GM23338 (cell line): Measurements from ENCODE around the gene UNC45A. TPM values are rescaled to one million over a fixed set of nuclear protein-coding genes. Genes with fewer than 3 reads are reported as not detected.

Experiments used
- ATAC-seq: fragments of 200-7000 bp; cut with Tn5 transposase; 3 replicates; pipeline ENCODE4 v1.9.1; 2020
- DNase-seq: peaks from one replicate; pipeline ENCODE4 v3.0.0-alpha.2; 2015; ENCODE audit warnings: low spot score
- H2AFZ ChIP-seq: fragments of 200-600 bp; sonication (generic); 2 replicates; pipeline ENCODE4 v1.8.0; 2016; ENCODE audit warnings: antibody characterized with exemption, mild to moderate bottlenecking, moderate library complexity
- H3F3A ChIP-seq: fragments of 200-600 bp; sonication (generic); replicated peaks from 2 replicates; pipeline ENCODE4 v1.8.0; 2017; ENCODE audit warnings: antibody characterized with exemption, mixed run types, low read depth
- H3K27ac ChIP-seq: fragments of 200-600 bp; sonication (generic); 2 replicates; pipeline ENCODE4 v1.6.1; 2016; ENCODE audit warnings: low read depth
- H3K27me3 ChIP-seq: fragments of 200-600 bp; sonication (generic); 2 replicates; pipeline ENCODE4 v1.8.0; 2016; ENCODE audit warnings: mild to moderate bottlenecking, mixed run types, moderate library complexity; ENCODE audit not compliant: insufficient read depth
- H3K36me3 ChIP-seq: fragments of 200-600 bp; sonication (generic); 2 replicates; pipeline ENCODE4 v1.8.0; 2016; ENCODE audit warnings: mild to moderate bottlenecking; ENCODE audit not compliant: insufficient read depth
- H3K4me1 ChIP-seq: fragments of 200-600 bp; sonication (generic); 2 replicates; pipeline ENCODE4 v1.8.0; 2016; ENCODE audit warnings: mild to moderate bottlenecking, moderate library complexity; ENCODE audit not compliant: insufficient read depth
- H3K4me2 ChIP-seq: fragments of 200-600 bp; sonication (generic); 2 replicates; pipeline ENCODE4 v1.7.1; 2017; ENCODE audit warnings: mixed run types
- H3K4me3 ChIP-seq: fragments of 200-600 bp; sonication (generic); 2 replicates; pipeline ENCODE4 v1.6.1; 2016; ENCODE audit warnings: mixed run types
- H3K79me2 ChIP-seq: fragments of 200-600 bp; sonication (generic); replicated peaks from 2 replicates; pipeline ENCODE4 v1.8.0; 2017; ENCODE audit warnings: mild to moderate bottlenecking; ENCODE audit not compliant: insufficient read depth
- H3K9me2 ChIP-seq: fragments of 200-600 bp; sonication (generic); 2 replicates; pipeline ENCODE4 v1.8.0; 2017; ENCODE audit not compliant: insufficient read depth
- H4K20me1 ChIP-seq: fragments of 200-600 bp; sonication (generic); replicated peaks from 2 replicates; pipeline ENCODE4 v1.8.0; 2017; ENCODE audit warnings: mild to moderate bottlenecking; ENCODE audit not compliant: insufficient read depth
- H3K27ac Mint-ChIP-seq: 2 replicates; pipeline ENCODE4 v1.8.0; 2020; ENCODE audit warnings: inconsistent platforms, mild to moderate bottlenecking, moderate library complexity, mixed read lengths
- H3K27me3 Mint-ChIP-seq: 3 replicates; pipeline ENCODE4 v1.8.0; 2022; ENCODE audit warnings: low read depth, mild to moderate bottlenecking, moderate library complexity, mixed read lengths, inconsistent platforms; ENCODE audit not compliant: insufficient read depth, poor library complexity
- H3K36me3 Mint-ChIP-seq: 3 replicates; pipeline ENCODE4 v1.8.0; 2021; ENCODE audit warnings: low read depth, mild to moderate bottlenecking, inconsistent platforms, moderate library complexity, mixed read lengths
- H3K4me1 Mint-ChIP-seq: 3 replicates; pipeline ENCODE4 v1.8.0; 2020; ENCODE audit warnings: mild to moderate bottlenecking, inconsistent platforms, mixed read lengths
- H3K4me3 Mint-ChIP-seq: 3 replicates; pipeline ENCODE4 v1.8.0; 2021; ENCODE audit warnings: moderate library complexity, mild to moderate bottlenecking, inconsistent platforms, mixed read lengths
- H3K9me3 Mint-ChIP-seq: 3 replicates; pipeline ENCODE4 v1.8.0; 2020; ENCODE audit warnings: moderate library complexity, mild to moderate bottlenecking, inconsistent platforms, mixed read lengths
- CREB1 ChIP-seq: fragments of 250-450 bp; sonication (Bioruptor Pico); IDR thresholded peaks from 2 replicates; pipeline ENCODE4 v1.5.0; 2020; ENCODE audit warnings: low read depth, mild to moderate bottlenecking, moderate library complexity
- ZNF331 ChIP-seq: fragments of 250-450 bp; sonication (Bioruptor Pico); IDR thresholded peaks from 2 replicates; pipeline ENCODE4 v1.5.0; 2020; ENCODE audit warnings: low read depth, mild to moderate bottlenecking, moderate library complexity
- polyA plus RNA-seq: library from polyadenylated mRNA; unstranded; fragments of >200 nt; fragmentation: Nextera tagmentation; extraction: Ambion mirVana; gene quantifications from 2 replicates; pipeline ENCODE4 v1.2.1, GENCODE V29; 2016
- total RNA-seq: library from RNA; depleted of rRNA; stranded (reverse); fragments of >200 nt; shearing (Covaris generic); gene quantifications from 2 replicates; pipeline ENCODE4 v1.2.3, GENCODE V29; 2014
- TF ChIP-seq, protein P1 (sequence below), 2 experiments: fragments of 200-600 bp in 1 of 2; sonication (generic) in 1 of 2; conservative IDR thresholded peaks; 2 replicates each; pipeline versions ENCODE4 v1.5.1 to v1.6.1; 2016 to 2017; ENCODE audit warnings: antibody characterized with exemption in 2 of 2, low read depth in 2 of 2, mild to moderate bottlenecking in 2 of 2, moderate library complexity in 1 of 2
- TF ChIP-seq, protein P2 (sequence below): IDR thresholded peaks from 2 replicates; pipeline ENCODE4 v1.6.1; 2016; ENCODE audit warnings: antibody characterized with exemption

The UNC45A gene
- total and polyA plus RNA-seq, 2 experiments from 2014 or later: 40.2 to 86.8 TPM

DNA sequence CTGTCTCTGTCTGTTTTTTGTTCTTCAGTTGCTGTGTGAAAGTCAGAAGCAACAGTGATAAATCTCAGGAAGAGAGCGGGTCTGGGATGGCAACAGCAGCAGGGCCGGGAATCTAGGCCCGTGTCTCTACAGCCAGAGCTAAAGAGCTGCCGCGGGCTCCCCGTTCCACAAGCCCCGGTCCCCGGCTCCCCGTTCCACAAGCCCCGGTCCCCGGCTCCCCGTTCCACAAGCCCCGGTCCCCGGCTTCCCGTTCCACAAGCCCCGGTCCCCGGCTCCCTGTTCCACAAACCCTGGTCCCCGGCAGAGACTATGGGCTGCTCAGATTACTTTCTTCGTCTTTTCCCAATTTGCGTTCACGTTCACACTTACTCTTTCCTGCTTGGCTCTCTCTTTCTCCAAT is 39.1 kb downstream of the UNC45A start (continued):
- TF ChIP-seq, protein P1, sequence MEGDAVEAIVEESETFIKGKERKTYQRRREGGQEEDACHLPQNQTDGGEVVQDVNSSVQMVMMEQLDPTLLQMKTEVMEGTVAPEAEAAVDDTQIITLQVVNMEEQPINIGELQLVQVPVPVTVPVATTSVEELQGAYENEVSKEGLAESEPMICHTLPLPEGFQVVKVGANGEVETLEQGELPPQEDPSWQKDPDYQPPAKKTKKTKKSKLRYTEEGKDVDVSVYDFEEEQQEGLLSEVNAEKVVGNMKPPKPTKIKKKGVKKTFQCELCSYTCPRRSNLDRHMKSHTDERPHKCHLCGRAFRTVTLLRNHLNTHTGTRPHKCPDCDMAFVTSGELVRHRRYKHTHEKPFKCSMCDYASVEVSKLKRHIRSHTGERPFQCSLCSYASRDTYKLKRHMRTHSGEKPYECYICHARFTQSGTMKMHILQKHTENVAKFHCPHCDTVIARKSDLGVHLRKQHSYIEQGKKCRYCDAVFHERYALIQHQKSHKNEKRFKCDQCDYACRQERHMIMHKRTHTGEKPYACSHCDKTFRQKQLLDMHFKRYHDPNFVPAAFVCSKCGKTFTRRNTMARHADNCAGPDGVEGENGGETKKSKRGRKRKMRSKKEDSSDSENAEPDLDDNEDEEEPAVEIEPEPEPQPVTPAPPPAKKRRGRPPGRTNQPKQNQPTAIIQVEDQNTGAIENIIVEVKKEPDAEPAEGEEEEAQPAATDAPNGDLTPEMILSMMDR (conservative IDR thresholded peaks at IDR 0.05; ENCODE audit: low read depth in 2 of 2): no peak
- no peak for TF ChIP-seq ZNF331

DNA sequence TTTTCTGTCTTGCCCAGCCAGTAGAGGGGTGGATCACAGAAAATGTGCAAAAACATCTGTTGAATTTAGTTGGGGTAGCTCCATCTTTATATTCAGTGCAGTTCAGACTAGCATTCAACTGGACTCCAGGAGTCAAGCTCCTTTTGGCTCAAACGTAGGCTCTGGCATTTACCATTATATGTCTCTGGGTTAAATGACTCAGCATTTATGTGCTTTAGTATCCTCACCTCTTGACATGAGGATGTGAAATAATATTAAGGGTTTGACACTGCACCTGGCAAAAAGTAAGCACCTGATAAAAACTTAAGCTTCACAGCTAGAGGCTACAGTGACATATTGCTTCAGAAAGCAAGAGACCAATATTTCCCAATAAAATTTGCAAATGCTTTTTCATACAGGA is 44.5 kb downstream of the UNC45A start:
- no peak overlapping the region for H3K4me2 ChIP-seq
- H3K4me1 ChIP-seq: no peaks in the 10 kb centered on the region
- H3K4me3 Mint-ChIP-seq: no peak overlapping the region
- H3K27me3 Mint-ChIP-seq: no peaks in the 10 kb centered on the region
- TF ChIP-seq, protein P2, sequence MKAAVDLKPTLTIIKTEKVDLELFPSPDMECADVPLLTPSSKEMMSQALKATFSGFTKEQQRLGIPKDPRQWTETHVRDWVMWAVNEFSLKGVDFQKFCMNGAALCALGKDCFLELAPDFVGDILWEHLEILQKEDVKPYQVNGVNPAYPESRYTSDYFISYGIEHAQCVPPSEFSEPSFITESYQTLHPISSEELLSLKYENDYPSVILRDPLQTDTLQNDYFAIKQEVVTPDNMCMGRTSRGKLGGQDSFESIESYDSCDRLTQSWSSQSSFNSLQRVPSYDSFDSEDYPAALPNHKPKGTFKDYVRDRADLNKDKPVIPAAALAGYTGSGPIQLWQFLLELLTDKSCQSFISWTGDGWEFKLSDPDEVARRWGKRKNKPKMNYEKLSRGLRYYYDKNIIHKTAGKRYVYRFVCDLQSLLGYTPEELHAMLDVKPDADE: no peak
- TF ChIP-seq ZNF331 (no peak), CREB1 (CRISPR knock-in tag) (no peak)
- H3K36me3 Mint-ChIP-seq: peaks cover 97% of the 10 kb centered on the region
- DNase-seq: no peak
- H4K20me1 ChIP-seq: peaks cover 14% of the 10 kb centered on the region
- no peaks in the 10 kb centered on the region for H3K27me3 ChIP-seq
- no peak overlapping the region for H3K27ac ChIP-seq
- H3K4me3 ChIP-seq: no peak overlapping the region
- H3K79me2 ChIP-seq: peaks cover 13% of the 10 kb centered on the region
- no peaks in the 10 kb centered on the region for H3K9me2 ChIP-seq
- H3K9me3 Mint-ChIP-seq: no peaks in the 10 kb centered on the region
- no peaks in the 10 kb centered on the region for H3K4me1 Mint-ChIP-seq
- H3K27ac Mint-ChIP-seq: peak overlapping the region; percentile 84
- H2AFZ ChIP-seq: no peak overlapping the region
- ATAC-seq: no peak
- peaks cover 87% of the 10 kb centered on the region for H3K36me3 ChIP-seq
- 0 out of 2 replicates have a peak, but pooled peaks cover 4% of the 10 kb centered on the region for H3F3A ChIP-seq

DNA sequence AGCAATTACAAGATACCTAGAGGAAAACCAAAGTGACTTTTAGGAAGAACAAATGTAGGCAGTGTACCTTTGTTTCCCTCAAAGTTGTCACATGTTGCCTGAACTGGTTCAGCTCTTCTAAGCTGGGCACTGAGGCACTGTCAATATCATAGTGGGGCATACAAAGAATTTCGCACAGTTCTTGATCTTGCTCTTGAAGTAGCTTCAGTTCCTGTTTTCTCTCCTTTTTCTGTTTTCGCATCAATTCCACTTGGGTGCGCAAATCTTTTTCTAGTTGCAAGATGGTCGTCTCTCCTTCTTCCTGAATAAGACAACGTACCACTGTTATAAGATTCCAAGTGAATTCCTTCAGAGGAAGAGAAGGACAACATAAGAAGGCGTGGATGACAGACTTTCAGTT is 46.6 kb downstream of the UNC45A start:
- no peaks in the 10 kb centered on the region for H3K4me1 Mint-ChIP-seq
- Histone ChIP-seq H3K9me2 (no peaks in the 10 kb centered on the region), H3K4me3 (no peak overlapping the region), H3K4me1 (no peaks in the 10 kb centered on the region), H3K4me2 (no peak overlapping the region), H4K20me1 (peaks cover 23% of the 10 kb centered on the region), H3F3A (no peaks in the 10 kb centered on the region), H2AFZ (no peak overlapping the region), H3K27ac (no peak overlapping the region), H3K79me2 (peaks cover 34% of the 10 kb centered on the region), H3K27me3 (no peaks in the 10 kb centered on the region), H3K36me3 (peaks cover 66% of the 10 kb centered on the region)
- no peak overlapping the region for H3K27ac Mint-ChIP-seq
- DNase-seq (no peak), ATAC-seq (no peak)
- H3K36me3 Mint-ChIP-seq: peaks cover 81% of the 10 kb centered on the region
- no peaks in the 10 kb centered on the region for H3K9me3 Mint-ChIP-seq
- TF ChIP-seq, protein P2: no peak
- H3K27me3 Mint-ChIP-seq: no peaks in the 10 kb centered on the region
- H3K4me3 Mint-ChIP-seq: no peak overlapping the region
